ENCODE data around the gene CDKL2. TPM values are rescaled to one million over a fixed set of nuclear protein-coding genes. Genes with fewer than 3 reads are reported as not detected.
A peak's percentile ranks its signal among the peaks of the same experiment; 100 is the strongest.
"Not testable (repeated sequence)": the region's sequence is repeated elsewhere in the genome, so short reads cannot be mapped to it uniquely, and the experiment has no call there.

Gene CDKL2
- polyA plus RNA-seq, 3 donors, result 10.5 to 12.7 (median 10.8) TPM

- no peak for DNase-seq (ENCODE audit: extremely low read depth in 1 of 11, low read depth in 9 of 11, low spot score in 4 of 11)
Observed at GRCh38 chr4:75566911-75567310, 63.4 kb downstream of the CDKL2 start.

- no peak for DNase-seq (ENCODE audit: extremely low read depth in 1 of 11, low read depth in 9 of 11, low spot score in 4 of 11)
Observed at GRCh38 chr4:75565481-75565880, 64.8 kb downstream of the CDKL2 start.

DNA sequence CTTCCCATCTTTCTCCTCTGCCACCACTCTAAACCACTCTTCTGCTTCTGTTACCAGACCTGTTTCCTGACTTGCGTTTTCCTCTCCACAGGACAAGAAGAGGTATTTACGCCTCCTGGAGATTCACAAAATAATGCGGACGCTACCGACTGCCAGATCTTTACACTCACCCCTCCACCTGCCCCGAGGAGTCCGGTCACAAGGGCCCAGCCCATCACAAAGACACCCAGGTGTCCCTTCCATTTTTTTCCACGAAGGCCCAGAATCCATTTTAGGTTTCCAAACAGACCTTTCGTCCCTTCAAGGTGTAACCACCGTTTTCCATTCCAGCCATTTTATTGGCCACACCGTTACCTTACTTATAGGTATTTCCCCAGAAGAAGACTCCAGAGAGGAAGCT lies 66.3 kb downstream of the CDKL2 start:
- no peak for DNase-seq (ENCODE audit: extremely low read depth in 1 of 11, low read depth in 9 of 11, low spot score in 4 of 11)

DNA sequence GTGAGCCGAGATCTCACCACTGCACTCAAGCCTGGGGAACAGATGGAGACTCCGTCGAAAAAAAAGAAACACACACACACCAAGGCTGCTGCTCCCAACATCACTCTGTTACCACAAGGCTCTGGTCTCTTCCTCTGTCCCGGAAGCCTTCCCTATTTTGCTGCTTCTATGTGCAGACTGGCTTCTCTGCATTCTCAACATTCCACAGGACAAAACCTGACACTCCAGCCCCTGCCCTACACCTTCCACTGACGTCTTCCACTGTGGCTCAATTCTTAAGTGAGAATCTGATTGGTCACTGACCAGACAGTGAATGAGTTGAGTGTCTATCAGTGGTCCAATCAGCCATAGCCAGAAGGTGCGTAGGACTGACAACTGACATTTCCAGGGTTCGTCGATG lies 68.5 kb downstream of the CDKL2 start:
- no peak for DNase-seq (ENCODE audit: extremely low read depth in 1 of 11, low read depth in 9 of 11, low spot score in 4 of 11)

- DNase-seq (ENCODE audit: extremely low read depth in 1 of 11, low read depth in 9 of 11, low spot score in 4 of 11), result no peak
Observed at GRCh38 chr4:75557696-75558095, 72.6 kb downstream of the CDKL2 start.

DNA sequence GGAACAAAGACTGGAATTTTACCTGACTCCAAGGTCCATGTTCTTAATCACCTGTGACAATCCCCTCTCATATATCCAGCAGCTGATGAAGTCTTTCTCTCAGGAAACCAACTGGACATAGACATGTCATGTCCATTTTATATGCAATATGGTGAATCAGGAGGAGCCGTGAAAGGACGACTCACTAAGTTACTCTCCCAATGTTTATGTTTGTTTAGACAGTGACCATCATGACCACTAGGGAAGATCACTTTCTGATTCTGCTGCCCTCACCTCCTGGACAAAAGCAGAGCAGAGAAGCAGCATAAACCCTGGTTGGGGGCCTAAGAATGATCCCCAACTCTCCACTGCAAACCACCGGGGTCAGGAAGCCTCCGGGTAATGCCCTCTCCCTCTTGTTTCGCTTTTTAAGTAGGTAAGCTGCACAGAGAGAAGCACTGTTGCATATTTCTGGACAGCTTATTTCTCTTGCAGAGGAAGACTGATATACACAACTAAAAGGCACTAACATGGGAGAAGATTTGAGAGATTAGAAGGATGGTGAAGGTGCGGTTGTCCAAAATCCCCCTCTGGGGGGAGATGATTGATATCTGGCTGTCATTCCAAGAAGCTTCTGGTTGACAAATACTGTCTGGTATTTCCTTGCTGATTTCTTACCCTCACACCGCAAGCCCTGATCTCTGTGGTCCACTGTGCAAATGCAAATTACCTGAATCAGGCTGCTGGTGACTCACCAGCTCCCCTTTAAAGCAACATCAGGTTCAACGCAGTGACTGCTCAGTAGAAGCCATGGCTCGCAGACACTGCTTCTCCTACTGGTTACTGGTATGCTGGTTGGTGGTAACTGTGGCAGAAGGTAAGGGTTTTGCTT lies 74.8 kb downstream of the CDKL2 start, which contains the start of gene ODAPH:
Gene ODAPH, plus strand, starts transcription at position 773 of the 871 bp plus-strand sequence. Its CDS starts 17 bp downstream, at position 790.
- no peak for DNase-seq (ENCODE audit: extremely low read depth in 1 of 11, low read depth in 9 of 11, low spot score in 4 of 11)

DNA sequence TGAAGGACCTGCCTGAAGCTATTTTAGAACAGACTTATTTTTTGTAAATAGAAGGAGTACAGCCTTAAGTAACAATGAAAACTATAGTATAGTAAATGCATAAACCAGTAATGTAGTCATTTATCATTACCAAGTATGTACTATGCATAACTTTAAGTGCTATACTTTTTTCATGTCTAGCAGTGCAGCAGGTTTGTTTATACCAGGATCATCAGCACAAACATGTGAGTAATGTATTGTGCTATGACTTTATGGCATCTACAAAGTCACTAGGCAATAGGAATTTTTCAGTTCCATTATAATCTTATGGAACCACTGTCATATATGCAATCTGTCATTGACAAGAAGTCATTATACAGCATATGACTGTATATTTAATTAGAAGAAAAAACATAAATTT lies 77.9 kb downstream of the CDKL2 start:
- no peak for DNase-seq (ENCODE audit: extremely low read depth in 1 of 11, low read depth in 9 of 11, low spot score in 4 of 11)

DNA sequence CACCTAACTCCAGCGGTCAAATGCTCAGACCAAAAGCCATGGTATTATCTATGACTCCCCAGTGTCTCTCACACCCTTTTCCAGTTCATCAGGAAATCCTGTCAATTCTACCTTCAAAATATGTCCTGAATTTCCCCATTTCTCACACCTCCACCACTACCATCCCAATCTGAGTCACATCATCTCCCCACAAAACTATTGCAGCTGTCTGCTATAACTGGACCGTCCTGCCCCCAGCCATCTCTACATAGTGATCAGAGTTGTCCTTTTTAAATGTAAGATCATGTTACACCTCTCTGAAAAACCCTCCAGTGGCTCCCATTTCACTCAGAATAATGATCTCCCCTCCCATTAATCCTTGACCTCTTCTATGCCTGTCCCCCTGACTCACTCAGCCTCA lies 81.3 kb downstream of the CDKL2 start:
- no peak for DNase-seq (ENCODE audit: extremely low read depth in 1 of 11, low read depth in 9 of 11, low spot score in 4 of 11)

DNA sequence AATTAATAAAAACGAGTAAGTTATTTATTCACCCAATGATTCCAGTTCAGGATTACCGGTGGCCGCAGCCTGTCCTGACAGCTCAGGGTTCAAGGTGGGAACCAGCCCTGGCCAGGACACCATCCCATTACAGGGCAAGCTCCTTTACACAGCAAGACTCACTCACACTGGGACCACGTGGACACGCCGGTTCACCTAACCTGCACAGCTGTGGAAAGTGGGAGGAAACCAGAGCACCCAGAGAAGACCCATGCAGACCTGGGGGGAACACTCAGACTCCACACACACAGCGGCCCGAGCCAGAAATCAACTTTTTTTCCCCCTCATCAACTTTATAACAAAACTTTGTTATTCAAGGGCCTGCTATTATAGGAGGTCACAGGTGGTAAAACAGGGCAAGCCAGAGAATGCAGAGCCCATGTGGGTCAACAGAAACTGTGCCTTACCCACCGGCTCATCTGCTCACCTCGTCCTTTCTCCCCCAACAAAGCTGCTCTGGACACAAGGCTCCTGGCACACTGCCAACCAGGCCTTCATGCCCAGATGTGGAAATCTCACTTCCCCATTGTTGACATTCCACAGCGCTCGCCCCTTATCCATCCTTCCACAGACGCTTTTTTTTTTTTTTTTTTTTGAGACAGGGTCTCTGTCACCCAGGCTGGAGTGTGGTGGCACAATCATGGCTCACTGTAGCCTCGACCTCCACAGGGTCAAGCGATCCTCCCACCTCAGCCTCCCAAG lies 82.5 kb downstream of the CDKL2 start:
- DNase-seq (ENCODE audit: extremely low read depth in 1 of 11, low read depth in 9 of 11, low spot score in 4 of 11), result peak in 6 of 11 donors; percentile 3 to 31 (median 10)

DNA sequence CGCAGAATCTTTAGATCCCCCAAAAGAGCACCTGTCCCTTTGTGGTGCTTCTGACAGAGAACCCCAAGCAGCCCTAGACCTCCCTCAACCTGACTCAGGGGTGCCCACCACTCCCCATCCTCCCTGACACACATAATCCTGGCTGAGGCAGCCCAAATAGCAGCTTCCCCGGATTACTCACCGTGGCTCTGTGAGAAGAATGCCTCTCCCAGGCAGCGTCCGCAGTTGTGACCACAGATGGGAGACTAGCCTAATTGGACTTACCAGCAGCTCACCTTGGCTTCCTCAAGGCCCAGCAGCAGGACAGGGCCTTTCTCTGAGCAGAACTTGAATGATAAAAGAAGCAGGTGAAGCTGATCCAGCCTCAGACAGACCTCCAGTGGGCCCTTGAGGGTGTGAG lies 84.8 kb downstream of the CDKL2 start:
- no peak for DNase-seq (ENCODE audit: extremely low read depth in 1 of 11, low read depth in 9 of 11, low spot score in 4 of 11)

- DNase-seq (ENCODE audit: extremely low read depth in 1 of 11, low read depth in 9 of 11, low spot score in 4 of 11), result no peak
Observed at GRCh38 chr4:75544870-75545269, 85.5 kb downstream of the CDKL2 start.

- DNase-seq (ENCODE audit: extremely low read depth in 1 of 11, low read depth in 9 of 11, low spot score in 4 of 11), result not testable (repeated sequence)
Observed at GRCh38 chr4:75544220-75544619, 86.1 kb downstream of the CDKL2 start.

DNA sequence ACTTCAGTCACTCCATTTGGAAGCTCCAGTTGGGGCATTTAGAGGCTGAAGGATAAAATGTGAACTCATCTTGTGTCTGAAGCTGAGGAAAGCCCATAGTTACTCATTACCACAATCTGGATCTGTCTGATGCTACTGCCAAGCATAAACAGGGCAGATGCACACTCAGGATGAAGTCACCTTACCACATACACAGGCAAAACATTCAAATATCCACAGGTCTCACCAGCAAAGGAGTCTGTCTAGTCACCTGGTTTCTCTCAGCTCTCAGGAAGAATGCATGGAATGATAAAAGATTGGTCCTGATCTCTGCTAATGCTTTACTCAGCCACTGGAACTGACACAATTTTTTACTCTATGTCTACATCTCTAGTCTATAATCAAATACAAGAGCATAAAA lies 87.5 kb downstream of the CDKL2 start:
- no peak for DNase-seq (ENCODE audit: extremely low read depth in 1 of 11, low read depth in 9 of 11, low spot score in 4 of 11)

GRCh38 chr4:75537308-75537707 lies 93.0 kb downstream of the CDKL2 start:
- DNase-seq (ENCODE audit: extremely low read depth in 1 of 11, low read depth in 9 of 11, low spot score in 4 of 11), result not testable (repeated sequence)

GRCh38 chr4:75533926-75534325 lies 96.4 kb downstream of the CDKL2 start:
- DNase-seq (ENCODE audit: extremely low read depth in 1 of 11, low read depth in 9 of 11, low spot score in 4 of 11), result not testable (repeated sequence)

GRCh38 chr4:75533339-75533887 lies 96.9 kb downstream of the CDKL2 start:
- not testable (repeated sequence) for DNase-seq (ENCODE audit: extremely low read depth in 1 of 11, low read depth in 9 of 11, low spot score in 4 of 11)

GRCh38 chr4:75531536-75532143 lies 98.7 kb downstream of the CDKL2 start:
- not testable (repeated sequence) for DNase-seq (ENCODE audit: extremely low read depth in 1 of 11, low read depth in 9 of 11, low spot score in 4 of 11)

- no peak for DNase-seq (ENCODE audit: extremely low read depth in 1 of 11, low read depth in 9 of 11, low spot score in 4 of 11)
Observed at GRCh38 chr4:75530556-75531322, 99.6 kb downstream of the CDKL2 start.
